ENCODE data around the gene ITGAD.

- TF ChIP-seq, protein P1, sequence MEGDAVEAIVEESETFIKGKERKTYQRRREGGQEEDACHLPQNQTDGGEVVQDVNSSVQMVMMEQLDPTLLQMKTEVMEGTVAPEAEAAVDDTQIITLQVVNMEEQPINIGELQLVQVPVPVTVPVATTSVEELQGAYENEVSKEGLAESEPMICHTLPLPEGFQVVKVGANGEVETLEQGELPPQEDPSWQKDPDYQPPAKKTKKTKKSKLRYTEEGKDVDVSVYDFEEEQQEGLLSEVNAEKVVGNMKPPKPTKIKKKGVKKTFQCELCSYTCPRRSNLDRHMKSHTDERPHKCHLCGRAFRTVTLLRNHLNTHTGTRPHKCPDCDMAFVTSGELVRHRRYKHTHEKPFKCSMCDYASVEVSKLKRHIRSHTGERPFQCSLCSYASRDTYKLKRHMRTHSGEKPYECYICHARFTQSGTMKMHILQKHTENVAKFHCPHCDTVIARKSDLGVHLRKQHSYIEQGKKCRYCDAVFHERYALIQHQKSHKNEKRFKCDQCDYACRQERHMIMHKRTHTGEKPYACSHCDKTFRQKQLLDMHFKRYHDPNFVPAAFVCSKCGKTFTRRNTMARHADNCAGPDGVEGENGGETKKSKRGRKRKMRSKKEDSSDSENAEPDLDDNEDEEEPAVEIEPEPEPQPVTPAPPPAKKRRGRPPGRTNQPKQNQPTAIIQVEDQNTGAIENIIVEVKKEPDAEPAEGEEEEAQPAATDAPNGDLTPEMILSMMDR (IDR thresholded peaks at IDR 0.05) = no peak
- TF ChIP-seq POLR2A (IDR thresholded peaks at IDR 0.05) = no peak
Measured at GRCh38 chr16:31471875-31472708, 79.0 kb downstream of the ITGAD start, which contains the start of gene TGFB1I1.
